K562 (cell line): ENCODE results near the gene CRELD2. TPM values are rescaled to one million over a fixed set of nuclear protein-coding genes. Genes with fewer than 3 reads are reported as not detected.

Source experiments
- ADNP ChIP-seq: fragments of 200-800 bp; sonication (Bioruptor generic); IDR thresholded peaks from 2 replicates; pipeline ENCODE4 v1.6.1; 2016; ENCODE audit warnings: missing genetic modification characterization, missing compliant biosample characterization
- CAMTA2 ChIP-seq: fragments of 250-450 bp; sonication (Bioruptor Pico); conservative IDR thresholded peaks from 2 replicates; pipeline ENCODE4 v1.5.1; 2022
- FOXO4 ChIP-seq: fragments of 450-650 bp; formaldehyde crosslinking; IDR thresholded peaks from 2 replicates; pipeline ENCODE4 v1.4.0; 2020; ENCODE audit warnings: mild to moderate bottlenecking, moderate library complexity
- KLF1 ChIP-seq: fragments of 450-650 bp; IDR thresholded peaks from 2 replicates; pipeline ENCODE4 v1.6.1; 2016; ENCODE audit warnings: missing genetic modification characterization, missing compliant biosample characterization
- NELFE ChIP-seq: IDR thresholded peaks from 2 replicates; pipeline ENCODE4 v1.6.1; 2011; ENCODE audit warnings: mild to moderate bottlenecking; ENCODE audit not compliant: insufficient read depth, insufficient read length
- PHB2 ChIP-seq: fragments of 450-650 bp; IDR thresholded peaks from 2 replicates; pipeline ENCODE4 v1.6.1; 2017; ENCODE audit warnings: low read depth
- SIN3B ChIP-seq: fragments of 450-650 bp; IDR thresholded peaks from 2 replicates; pipeline ENCODE4 v1.6.1; 2017; ENCODE audit warnings: low read depth, mild to moderate bottlenecking, moderate library complexity
- SNIP1 ChIP-seq: fragments of 450-650 bp; IDR thresholded peaks from 2 replicates; pipeline ENCODE4 v1.7.1; 2017; ENCODE audit warnings: low read depth, mild to moderate bottlenecking
- ZBTB40 ChIP-seq, 2 experiments: fragments of 450-650 bp in 1 of 2; sonication (generic) in 1 of 2; formaldehyde crosslinking in 1 of 2; IDR thresholded peaks; 2 replicates each; pipeline versions ENCODE4 v1.7.1 to v1.9.0; 2016 to 2022; ENCODE audit warnings: inconsistent platforms in 1 of 2, mild to moderate bottlenecking in 1 of 2, missing genetic modification reagents in 1 of 2
- ZNF121 ChIP-seq: sonication (generic); formaldehyde crosslinking; conservative IDR thresholded peaks from 2 replicates; pipeline ENCODE4 v1.8.0; 2022; ENCODE audit warnings: missing genetic modification reagents
- ZNF280B ChIP-seq: fragments of 250-450 bp; sonication (Bioruptor Pico); IDR thresholded peaks from 2 replicates; pipeline ENCODE4 v1.5.1; 2021; ENCODE audit warnings: mild to moderate bottlenecking
- ZNF583 ChIP-seq: fragments of 250-450 bp; sonication (Bioruptor Pico); IDR thresholded peaks from 2 replicates; pipeline ENCODE4 v1.4.0; 2020
- polyA plus RNA-seq, 8 experiments: library from polyadenylated mRNA; depleted of rRNA in 4 of 8; stranded (reverse) in 5 of 8; unstranded in 3 of 8; fragments of >200 nt; fragmentation: Nextera tagmentation in 2 of 8; fragmentation: Illumina TruSeq in 1 of 8; extraction: Ambion mirVana in 2 of 8; extraction: Trizol in 1 of 8; gene quantifications; 2 replicates each; pipeline versions ENCODE4 v1.2.1 to v1.2.3, GENCODE V29; 2011 to 2014; ENCODE audit warnings: inconsistent platforms in 1 of 8, missing spikeins in 1 of 8
- total RNA-seq, 7 experiments: library from RNA; depleted of rRNA in 6 of 7; stranded (reverse); fragments of >200 nt in 6 of 7; fragmentation: Illumina TruSeq in 2 of 7; extraction: Trizol in 2 of 7; gene quantifications; 2 replicates each; pipeline versions ENCODE4 v1.2.1 to v1.2.3, GENCODE V29; 2011 to 2021; ENCODE audit warnings: low replicate concordance in 1 of 7

Gene CRELD2
- total and polyA plus RNA-seq, 9 of the 15 experiments (the other 6 are each of a cell fraction or from before 2014, with no cell fraction given), result 0.96 to 25.3 (median 8.8) TPM

- TF ChIP-seq ZBTB40 (IDR thresholded peaks at IDR 0.05) (no peak), ZBTB40 (CRISPR knock-in tag; IDR thresholded peaks at IDR 0.05) (no peak), ZNF121 (CRISPR knock-in tag) (no peak), PHB2 (no peak), ADNP (tag) (no peak), ZNF280B (CRISPR knock-in tag) (no peak), ZNF583 (no peak), KLF1 (tag) (no peak), CAMTA2 (no peak), NELFE (no peak), SNIP1 (no peak), FOXO4 (CRISPR knock-in tag) (no peak), SIN3B (no peak)
These were observed 43.7 kb downstream of the CRELD2 start (continued) for GRCh38 chr22:49962012-49962750.
